Lung (tissue), 12 donors: Measurements from ENCODE around the gene MSMP. TPM values are rescaled to one million over a fixed set of nuclear protein-coding genes. Genes with fewer than 3 reads are reported as not detected.

Source experiments
- ATAC-seq: fragments of 200-7000 bp; cut with Tn5 transposase; one replicate; pipeline ENCODE4 v1.9.1; 2020; ENCODE audit warnings: moderate number of reproducible peaks; ENCODE audit not compliant: insufficient read depth, low FRiP score
- DNase-seq, 3 donors: peaks; one replicate each; pipeline ENCODE4 v3.0.0-alpha.2; 2013 to 2017
- H3K27ac ChIP-seq, 2 donors: one replicate each; pipeline ENCODE4 v1.5.1; 2013; ENCODE audit warnings: mild to moderate bottlenecking in 2 of 2, moderate library complexity in 2 of 2, control low read depth in 1 of 2, inconsistent platforms in 1 of 2, low read depth in 1 of 2, low read length in 1 of 2
- H3K27me3 ChIP-seq, 3 donors: one replicate each; pipeline ENCODE4 v1.5.1; 2013; ENCODE audit warnings: low read length in 2 of 3; ENCODE audit not compliant: control insufficient read depth in 3 of 3, insufficient read depth in 3 of 3
- H3K36me3 ChIP-seq, 4 donors: one replicate each; pipeline ENCODE4 v1.5.1; 2013; ENCODE audit warnings: low read length in 4 of 4, mild to moderate bottlenecking in 1 of 4, moderate library complexity in 1 of 4; ENCODE audit not compliant: control insufficient read depth in 4 of 4, insufficient read depth in 4 of 4
- H3K4me1 ChIP-seq, 5 donors: one replicate each; pipeline ENCODE4 v1.5.1; 2013; ENCODE audit warnings: low read length in 5 of 5, mild to moderate bottlenecking in 2 of 5, moderate library complexity in 1 of 5; ENCODE audit not compliant: control insufficient read depth in 5 of 5, insufficient read depth in 5 of 5
- H3K4me3 ChIP-seq: one replicate; pipeline ENCODE4 v1.5.1; 2013; ENCODE audit warnings: mild to moderate bottlenecking, control low read depth, moderate library complexity
- H3K9ac ChIP-seq, 2 donors: one replicate each; pipeline ENCODE4 v1.5.1; 2013; ENCODE audit warnings: low read length in 2 of 2, control low read depth in 1 of 2; ENCODE audit not compliant: insufficient read depth in 1 of 2
- H3K9me3 ChIP-seq, 4 donors: one replicate each; pipeline ENCODE4 v1.5.1; 2013; ENCODE audit warnings: low read length in 3 of 4, mild to moderate bottlenecking in 1 of 4, moderate library complexity in 1 of 4; ENCODE audit not compliant: control insufficient read depth in 4 of 4, insufficient read depth in 3 of 4
- CTCF ChIP-seq: IDR thresholded peaks from 2 replicates; pipeline ENCODE4 v1.5.1; 2012; ENCODE audit warnings: mild to moderate bottlenecking; ENCODE audit errors: control extremely low read depth, extremely low read depth
- WGBS, 2 donors: extraction: QIAGEN DNeasy Blood & Tissue Kit; methylation state at CpG; one replicate each; pipeline ENCODE4 v1.1.7; 2013; 5-methylcytosine and 5-hydroxymethylcytosine counted together
- polyA plus RNA-seq, 2 donors: library from polyadenylated mRNA; stranded (reverse); fragments of 200-250 nt; gene quantifications; one replicate each; pipeline ENCODE4 v1.2.1, GENCODE V29; 2013
- total RNA-seq, 2 donors: library from RNA; depleted of rRNA in 1 of 2; stranded (reverse); fragments of >200 nt in 1 of 2; gene quantifications; one replicate each; pipeline ENCODE4 v1.2.1, GENCODE V29; 2014 to 2021
- donor health status: control.
- donor health status: control.
- donor health status: Bipolar disorder and iron deficiency.
- donor health status: healthy.
- donor health status: DM: yes; HTN: yes; CAD: no.

MSMP gene
- total and polyA plus RNA-seq, 4 donors: 0.62 to 1.6 (median 1.2) TPM; not detected in 1

GRCh38 chr9:35760651-35761050 is 6.6 kb upstream of the MSMP start:
- Histone ChIP-seq H3K27ac (peak overlapping the region in 1 of 2 donors; percentile 17), H3K9me3 (no peaks in the 10 kb centered on the region)
- TF ChIP-seq CTCF: no peak

GRCh38 chr9:35759795-35760194 is 5.7 kb upstream of the MSMP start:
- Histone ChIP-seq H3K9ac (no peak overlapping the region), H3K4me3 (no peak overlapping the region), H3K4me1 (peaks cover 0 to 23% (median 13%) of the 10 kb centered on the region in 5 donors), H3K36me3 (peaks cover 0 to 3% (median 2%) of the 10 kb centered on the region in 4 donors), H3K27ac (no peak overlapping the region), H3K9me3 (no peaks in the 10 kb centered on the region), H3K27me3 (no peaks in the 10 kb centered on the region)
- no peak for DNase-seq
- TF ChIP-seq CTCF: no peak
- WGBS, 2 donors: 96% methylated on average over 4 of the region's 4 CpGs
- no peak for ATAC-seq

More at GRCh38 chr9:35760651-35761050, 6.6 kb upstream of the MSMP start:
- no peak overlapping the region for H3K9ac ChIP-seq
- H3K4me3 ChIP-seq: no peak overlapping the region
- ATAC-seq: no peak
- H3K27me3 ChIP-seq: no peaks in the 10 kb centered on the region
- 45 to 59% methylated on average over 2 of the region's 2 CpGs for WGBS, 2 donors
- H3K36me3 ChIP-seq: peaks cover 0 to 1% (median 0%) of the 10 kb centered on the region in 4 donors
- peak in 2 of 3 donors; percentile 28 to 51 for DNase-seq
- peaks cover 0 to 23% (median 13%) of the 10 kb centered on the region in 5 donors for H3K4me1 ChIP-seq

DNA sequence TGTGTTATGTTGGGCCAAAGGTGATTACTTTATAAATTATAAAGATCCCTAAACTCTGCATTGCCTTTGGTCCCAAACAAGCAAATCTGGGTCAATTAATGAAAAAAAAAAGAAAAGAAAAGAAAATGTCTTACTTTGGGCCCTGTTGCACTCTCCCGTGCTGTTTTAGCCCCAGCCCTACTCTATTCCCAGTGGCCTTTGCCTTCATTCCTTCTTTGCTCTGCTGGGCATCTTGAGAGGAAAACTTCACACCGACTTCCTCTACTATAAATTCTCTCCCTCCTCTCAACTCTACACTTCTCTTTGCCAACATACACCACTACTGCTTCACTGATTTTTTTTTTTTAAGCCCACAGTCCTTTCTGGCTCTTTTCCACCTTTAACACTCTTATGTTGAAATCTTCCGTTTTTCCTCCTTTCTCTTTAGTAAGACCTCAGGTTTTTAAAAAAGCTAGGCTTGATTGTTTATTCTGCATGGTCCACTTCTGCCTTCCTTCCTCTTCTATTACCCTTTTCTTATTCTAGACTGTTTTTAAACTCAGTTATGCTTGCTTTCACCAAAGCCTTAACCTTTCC is 4.5 kb upstream of the MSMP start:
- TF ChIP-seq CTCF: no peak
- Histone ChIP-seq H3K27ac (peak overlapping the region in 1 of 2 donors; percentile 6), H3K9ac (peak overlapping the region in 1 of 2 donors; percentile 14), H3K9me3 (no peaks in the 10 kb centered on the region), H3K36me3 (peaks cover 0 to 11% (median 10%) of the 10 kb centered on the region in 4 donors), H3K4me3 (no peak overlapping the region), H3K27me3 (no peaks in the 10 kb centered on the region), H3K4me1 (peaks cover 0 to 23% (median 13%) of the 10 kb centered on the region in 5 donors)
- peak in 2 of 3 donors; percentile 47 to 61 for DNase-seq
- WGBS, 2 donors: 16 to 28% methylated on average over 3 of the region's 3 CpGs
- ATAC-seq: no peak
